Rectal smooth muscle tissue (tissue), 1 donor: ENCODE results near the gene PEAK3.

Source experiments
- H3K27ac ChIP-seq: one replicate; pipeline ENCODE4 v1.7.0; 2013; ENCODE audit warnings: low read depth, low read length, inconsistent platforms
- H3K27me3 ChIP-seq: one replicate; pipeline ENCODE4 v1.7.0; 2013; ENCODE audit warnings: low read length; ENCODE audit not compliant: control insufficient read depth, insufficient read depth
- H3K36me3 ChIP-seq: one replicate; pipeline ENCODE4 v1.7.0; 2013; ENCODE audit warnings: low read length; ENCODE audit not compliant: control insufficient read depth, insufficient read depth
- H3K4me1 ChIP-seq: one replicate; pipeline ENCODE4 v1.7.0; 2013; ENCODE audit warnings: low read length; ENCODE audit not compliant: control insufficient read depth, insufficient read depth
- H3K4me3 ChIP-seq: one replicate; pipeline ENCODE4 v1.7.0; 2013; ENCODE audit warnings: low read length
- H3K9ac ChIP-seq: one replicate; pipeline ENCODE4 v1.7.0; 2013; ENCODE audit warnings: low read length

Gene PEAK3

DNA sequence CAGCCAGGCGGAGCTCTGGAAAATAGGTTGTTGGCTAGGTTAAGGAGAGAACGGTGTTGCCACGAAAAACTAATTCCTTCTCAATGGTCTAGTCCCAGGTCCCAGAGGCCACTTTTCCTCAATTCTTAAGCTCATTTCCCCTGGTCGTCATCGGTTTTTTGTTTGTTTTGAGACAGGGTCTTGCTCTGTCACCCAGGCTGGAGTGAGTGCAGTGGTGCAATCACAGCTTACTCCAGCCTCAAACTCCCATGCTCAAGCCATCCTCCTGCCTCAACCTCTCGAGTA, 44.2 kb downstream of the PEAK3 start:
- H3K36me3 ChIP-seq: peaks cover 10% of the 10 kb centered on the region
- peaks cover 35% of the 10 kb centered on the region for H3K4me1 ChIP-seq
- H3K27me3 ChIP-seq: no peaks in the 10 kb centered on the region
- H3K27ac ChIP-seq: no peak overlapping the region
- H3K9ac ChIP-seq: no peak overlapping the region
- H3K4me3 ChIP-seq: peak overlapping the region; percentile 81

- peak overlapping the region; percentile 73 for H3K9ac ChIP-seq
- H3K27me3 ChIP-seq: no peaks in the 10 kb centered on the region
- peak overlapping the region; percentile 81 for H3K4me3 ChIP-seq
- peaks cover 10% of the 10 kb centered on the region for H3K36me3 ChIP-seq
- peak overlapping the region; percentile 99 for H3K27ac ChIP-seq
- H3K4me1 ChIP-seq: peaks cover 35% of the 10 kb centered on the region
These were observed 44.7 kb downstream of the PEAK3 start for GRCh38 chr19:2237051-2237868.

DNA sequence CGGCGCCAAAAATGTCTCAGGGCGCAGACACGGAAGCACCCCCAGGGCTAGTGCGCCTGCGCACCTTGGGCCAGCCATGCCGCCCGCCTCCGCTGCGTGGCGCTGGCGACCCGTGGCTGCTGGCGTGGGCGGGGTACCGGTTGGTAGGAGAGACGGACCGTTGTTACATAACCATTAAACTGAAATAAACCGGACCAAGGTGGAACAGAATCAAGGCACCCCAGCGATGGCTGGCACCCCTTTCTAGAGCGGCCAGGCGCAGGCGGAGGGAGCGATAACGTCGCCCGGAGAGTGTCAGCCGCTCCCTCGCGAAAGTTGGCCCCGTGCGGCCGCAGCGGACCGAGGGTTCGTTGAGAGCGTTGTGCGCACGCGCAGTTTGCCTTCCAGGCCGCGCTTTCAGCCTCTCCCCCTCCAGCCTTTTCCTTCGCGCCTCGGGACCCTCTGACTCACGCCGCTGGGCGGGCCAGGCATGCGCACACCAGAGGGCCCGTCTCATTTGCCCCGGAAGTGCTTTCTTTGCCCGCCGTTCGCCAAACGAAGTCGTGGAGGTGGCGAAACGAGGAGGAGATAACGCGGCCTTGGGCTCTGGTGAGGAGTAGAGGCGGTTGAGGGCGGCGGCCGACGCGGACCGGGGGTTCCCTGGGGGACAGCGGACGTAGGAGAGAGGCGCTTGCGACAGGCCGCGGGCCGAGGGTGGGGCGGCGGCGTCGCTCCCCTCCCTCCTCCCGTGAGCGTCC, 45.5 kb downstream of the PEAK3 start, which contains the start of the genes PLEKHJ1 and SF3A2:
Gene PLEKHJ1 (minus strand): TSS at position 16 of the 737 bp plus-strand sequence. CDS start 81 bp downstream, outside the sequence.
Gene SF3A2 (plus strand): TSS at position 511 of the 737 bp plus-strand sequence. CDS start 6,595 bp downstream, outside the sequence.
- Histone ChIP-seq H3K4me1 (peaks cover 35% of the 10 kb centered on the region), H3K36me3 (peaks cover 10% of the 10 kb centered on the region)

DNA sequence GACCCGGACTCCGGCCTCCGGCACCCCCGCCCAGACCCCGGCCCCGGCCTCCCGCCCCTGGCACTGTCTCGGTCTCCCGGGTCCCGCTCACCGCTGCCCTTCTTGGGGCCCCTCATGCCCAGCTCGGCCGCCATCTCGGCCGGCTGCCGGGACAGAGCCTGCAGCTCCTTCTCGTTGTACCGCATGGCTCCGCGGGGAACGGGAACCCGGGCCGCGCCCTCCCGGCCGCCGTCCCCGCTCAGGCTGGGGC, 46.0 kb downstream of the PEAK3 start:
- Histone ChIP-seq H3K27ac (peak overlapping the region; percentile 99), H3K4me1 (peaks cover 32% of the 10 kb centered on the region)

More for the DNA sequence above, 45.5 kb downstream of the PEAK3 start, which contains the start of the genes PLEKHJ1 and SF3A2:
- Histone ChIP-seq H3K9ac (peak within 1 kb of the TSS; percentile 86), H3K4me3 (peak within 1 kb of the TSS; percentile 81), H3K27ac (peak within 1 kb of the TSS; percentile 99), H3K27me3 (no peaks in the 10 kb centered on the region)

GRCh38 chr19:2235381-2236063, 46.5 kb downstream of the PEAK3 start:
- Histone ChIP-seq H3K36me3 (peaks cover 8% of the 10 kb centered on the region), H3K27me3 (no peaks in the 10 kb centered on the region), H3K4me3 (peak overlapping the region; percentile 81), H3K4me1 (peaks cover 28% of the 10 kb centered on the region), H3K9ac (peak overlapping the region; percentile 56), H3K27ac (peak overlapping the region; percentile 99)

More for the DNA sequence above, 46.0 kb downstream of the PEAK3 start:
- Histone ChIP-seq H3K36me3 (peaks cover 10% of the 10 kb centered on the region), H3K9ac (no peak overlapping the region), H3K27me3 (no peaks in the 10 kb centered on the region), H3K4me3 (peak overlapping the region; percentile 81)

GRCh38 chr19:2234996-2235380, 47.0 kb downstream of the PEAK3 start:
- Histone ChIP-seq H3K36me3 (peaks cover 9% of the 10 kb centered on the region), H3K4me3 (peak overlapping the region; percentile 81), H3K9ac (peak overlapping the region; percentile 56), H3K4me1 (peaks cover 24% of the 10 kb centered on the region), H3K27me3 (no peaks in the 10 kb centered on the region), H3K27ac (peak overlapping the region; percentile 99)

DNA sequence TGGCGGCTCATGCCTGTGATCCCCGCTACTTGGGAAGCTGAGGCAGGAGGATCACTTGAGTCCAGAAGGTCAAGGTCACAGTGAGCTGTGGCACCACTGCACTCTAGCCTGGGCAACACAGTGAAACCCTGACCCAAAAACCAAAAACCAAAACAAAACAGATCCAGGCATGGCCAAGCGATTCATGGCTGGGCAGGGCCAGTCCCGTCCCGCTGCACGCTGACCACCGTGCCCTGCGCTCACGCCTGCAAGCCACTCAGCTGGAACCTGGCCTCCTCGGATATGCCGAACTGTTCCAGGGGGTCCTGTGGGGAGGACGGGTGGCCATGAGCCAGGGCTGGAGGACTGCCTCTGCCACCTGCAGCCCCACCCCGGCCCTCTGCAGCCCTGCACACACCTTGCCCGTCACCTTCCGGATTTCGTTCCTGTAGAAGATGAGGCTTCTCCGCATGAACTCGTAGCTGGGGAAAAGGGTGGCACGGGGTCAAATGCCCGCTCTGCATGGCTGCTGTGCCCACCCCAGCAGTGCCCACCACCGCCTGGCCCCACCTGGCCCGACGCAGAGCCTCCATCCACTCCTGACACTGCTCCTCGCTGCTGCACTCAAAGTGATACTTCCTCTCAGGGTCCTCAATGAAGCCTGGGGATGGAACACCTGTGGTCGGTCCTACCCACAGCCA, 48.2 kb downstream of the PEAK3 start:
- Histone ChIP-seq H3K4me3 (no peak overlapping the region), H3K27me3 (no peaks in the 10 kb centered on the region), H3K9ac (no peak overlapping the region), H3K4me1 (peaks cover 15% of the 10 kb centered on the region), H3K36me3 (peaks cover 9% of the 10 kb centered on the region), H3K27ac (no peak overlapping the region)

DNA sequence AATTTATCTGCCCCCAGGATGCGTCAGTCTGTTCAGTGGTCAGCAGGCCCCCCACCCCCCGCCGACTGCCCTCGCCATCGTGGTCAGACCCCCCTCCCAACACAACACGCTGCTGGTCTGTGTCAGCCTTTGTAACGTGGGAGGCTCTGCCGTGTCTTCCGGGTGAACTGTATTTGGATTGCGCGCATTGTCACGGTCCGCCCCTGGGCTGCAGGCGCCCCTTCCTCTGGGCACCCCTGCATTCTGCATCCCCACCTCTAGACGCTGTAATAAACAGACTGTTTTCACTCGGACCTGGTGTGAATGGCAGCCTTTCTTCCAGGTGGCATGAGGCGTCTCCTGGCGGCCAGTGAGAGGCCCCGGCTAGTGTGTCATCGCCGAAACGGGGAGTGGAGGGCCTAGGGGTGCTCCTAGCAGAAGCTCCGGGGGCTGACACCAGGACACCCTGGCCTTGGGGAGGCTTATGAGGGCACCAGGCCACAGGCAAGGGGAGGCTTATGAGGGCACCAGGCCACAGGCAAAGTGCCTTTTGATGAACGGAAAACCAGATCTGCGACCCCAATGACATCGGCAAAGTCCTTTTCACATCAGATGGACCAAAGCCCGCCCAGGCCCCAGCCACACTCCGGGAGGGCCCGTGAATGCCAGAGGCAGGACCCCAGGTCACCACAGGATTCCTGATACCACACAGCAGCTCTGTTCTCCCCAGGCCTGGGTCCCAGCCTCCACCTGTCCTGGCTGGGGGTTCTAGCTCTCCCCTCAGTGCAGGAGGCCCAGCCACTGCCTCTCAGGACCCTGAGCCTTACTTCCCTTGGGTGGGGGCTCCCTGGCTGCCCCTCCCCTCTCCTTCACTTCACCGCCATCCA, 49.5 kb downstream of the PEAK3 start:
- H3K27ac ChIP-seq: no peak overlapping the region
- no peak overlapping the region for H3K9ac ChIP-seq
- H3K4me3 ChIP-seq: no peak overlapping the region
- H3K4me1 ChIP-seq: peaks cover 8% of the 10 kb centered on the region
- H3K27me3 ChIP-seq: no peaks in the 10 kb centered on the region
- H3K36me3 ChIP-seq: peaks cover 9% of the 10 kb centered on the region

- Histone ChIP-seq H3K9ac (no peak overlapping the region), H3K27ac (no peak overlapping the region), H3K4me3 (no peak overlapping the region), H3K36me3 (peaks cover 9% of the 10 kb centered on the region), H3K27me3 (no peaks in the 10 kb centered on the region), H3K4me1 (peaks cover 5% of the 10 kb centered on the region)
These were observed 50.3 kb downstream of the PEAK3 start for GRCh38 chr19:2231621-2232221.

DNA sequence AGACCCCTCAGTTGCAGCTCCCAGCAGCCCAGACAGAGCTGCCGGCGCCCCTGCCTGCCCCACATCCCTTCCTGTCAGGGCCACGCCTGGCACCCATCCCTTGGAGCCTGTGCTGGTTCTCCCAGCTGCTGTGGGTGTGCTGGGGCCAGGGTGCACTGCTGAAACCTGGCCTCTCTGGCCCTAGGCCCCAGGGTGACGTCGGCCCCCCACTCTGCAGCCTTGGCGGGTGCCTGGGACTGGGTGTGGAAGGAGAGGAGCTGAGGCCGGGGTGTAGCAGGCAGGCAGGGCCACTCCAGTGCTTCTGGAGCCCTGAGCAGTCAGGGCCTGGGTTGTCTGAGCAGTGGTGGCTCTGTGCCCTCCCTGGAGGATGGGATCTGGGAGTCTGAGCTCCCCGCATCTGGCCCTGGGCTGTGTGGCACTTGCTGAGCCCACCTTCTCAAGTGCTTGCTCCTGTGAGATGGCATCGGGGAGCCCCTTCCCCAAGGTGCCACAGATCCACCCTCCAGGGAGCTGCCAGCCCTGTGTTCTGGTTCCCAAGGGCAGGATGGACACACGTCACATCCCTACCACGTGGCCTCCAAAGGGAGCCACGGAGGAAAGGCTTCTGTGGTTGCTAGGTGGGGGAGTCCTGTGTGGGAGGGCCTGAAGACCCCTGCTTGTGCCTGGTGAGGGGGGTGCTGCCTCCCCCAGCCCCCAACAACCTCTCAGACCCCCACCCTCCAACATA, 51.0 kb downstream of the PEAK3 start:
- peaks cover 13% of the 10 kb centered on the region for H3K36me3 ChIP-seq
- H3K27me3 ChIP-seq: no peaks in the 10 kb centered on the region
- no peak overlapping the region for H3K27ac ChIP-seq
- H3K9ac ChIP-seq: no peak overlapping the region
- no peak overlapping the region for H3K4me3 ChIP-seq
- H3K4me1 ChIP-seq: peaks cover 5% of the 10 kb centered on the region
